DMS 273 (cell line): ENCODE data around the gene C1orf146.
"Not testable (repeated sequence)": the region's sequence is repeated elsewhere in the genome, so short reads cannot be mapped to it uniquely, and the experiment has no call there.

Experiments used
- DNase-seq: peaks from one replicate; lab custom pipeline; 2025; ENCODE audit not compliant: unreplicated experiment; lab: John Stamatoyannopoulos, UW

C1orf146 gene

GRCh38 chr1:92217721-92218120, at the start of gene C1orf146:
Gene C1orf146, plus strand, starts transcription at chr1:92217915. Its CDS starts 13,506 bp downstream, at chr1:92231421.
- DNase-seq, result no peak

GRCh38 chr1:92168657-92169056, 49.1 kb upstream of the C1orf146 start:
- DNase-seq, result peak; percentile 18

- no peak for DNase-seq
These were observed 48.3 kb upstream of the C1orf146 start for GRCh38 chr1:92169214-92170005.

- no peak for DNase-seq
These were observed 33.1 kb upstream of the C1orf146 start for GRCh38 chr1:92184632-92185031.

GRCh38 chr1:92186081-92186480, 31.6 kb upstream of the C1orf146 start:
- no peak for DNase-seq

- no peak for DNase-seq
These were observed 29.1 kb upstream of the C1orf146 start for GRCh38 chr1:92188436-92189255.

- DNase-seq, result no peak
These were observed 26.0 kb upstream of the C1orf146 start for GRCh38 chr1:92191726-92192125.

GRCh38 chr1:92192246-92192645, 25.5 kb upstream of the C1orf146 start:
- DNase-seq, result no peak

- no peak for DNase-seq
These were observed 23.2 kb upstream of the C1orf146 start for GRCh38 chr1:92194511-92194910.

GRCh38 chr1:92201973-92202372, 15.7 kb upstream of the C1orf146 start:
- no peak for DNase-seq

GRCh38 chr1:92203105-92203504, 14.6 kb upstream of the C1orf146 start:
- no peak for DNase-seq

- DNase-seq, result no peak
These were observed 7.0 kb upstream of the C1orf146 start for GRCh38 chr1:92210701-92211100.

GRCh38 chr1:92211166-92211565, 6.5 kb upstream of the C1orf146 start:
- DNase-seq, result no peak

GRCh38 chr1:92218559-92218958, 844 bp downstream of the C1orf146 start:
- no peak for DNase-seq

- DNase-seq, result no peak
These were observed 1.3 kb downstream of the C1orf146 start for GRCh38 chr1:92219028-92219427.

GRCh38 chr1:92228401-92228800, 10.7 kb downstream of the C1orf146 start:
- DNase-seq, result no peak

GRCh38 chr1:92230736-92231135, 13.0 kb downstream of the C1orf146 start:
- DNase-seq, result no peak

- DNase-seq, result no peak
These were observed 22.3 kb downstream of the C1orf146 start for GRCh38 chr1:92240034-92240433.

- no peak for DNase-seq
These were observed 26.7 kb downstream of the C1orf146 start for GRCh38 chr1:92244376-92244775.

- not testable (repeated sequence) for DNase-seq
These were observed 37.0 kb downstream of the C1orf146 start for GRCh38 chr1:92254714-92255113.

- DNase-seq, result no peak
These were observed 41.6 kb downstream of the C1orf146 start for GRCh38 chr1:92259350-92259749.

GRCh38 chr1:92262516-92262915, 44.8 kb downstream of the C1orf146 start:
- DNase-seq, result no peak
